GM19372 (cell line): ENCODE measurements around the gene EIF4G2.

Experiments used
- ATAC-seq: cut with Tn5 transposase; IDR thresholded peaks from one replicate; pipeline ENCODE4 v1.9.1; 2021; ENCODE audit warnings: mild to moderate bottlenecking, low read depth, moderate library complexity; ENCODE audit not compliant: unreplicated experiment

The EIF4G2 gene

GRCh38 chr11:10809373-10810160 is 841 bp upstream of the EIF4G2 start:
- ATAC-seq, result peak; percentile 15

- peak; percentile 6 for ATAC-seq
These were observed 532 bp downstream of the EIF4G2 start for GRCh38 chr11:10808235-10808552.

DNA sequence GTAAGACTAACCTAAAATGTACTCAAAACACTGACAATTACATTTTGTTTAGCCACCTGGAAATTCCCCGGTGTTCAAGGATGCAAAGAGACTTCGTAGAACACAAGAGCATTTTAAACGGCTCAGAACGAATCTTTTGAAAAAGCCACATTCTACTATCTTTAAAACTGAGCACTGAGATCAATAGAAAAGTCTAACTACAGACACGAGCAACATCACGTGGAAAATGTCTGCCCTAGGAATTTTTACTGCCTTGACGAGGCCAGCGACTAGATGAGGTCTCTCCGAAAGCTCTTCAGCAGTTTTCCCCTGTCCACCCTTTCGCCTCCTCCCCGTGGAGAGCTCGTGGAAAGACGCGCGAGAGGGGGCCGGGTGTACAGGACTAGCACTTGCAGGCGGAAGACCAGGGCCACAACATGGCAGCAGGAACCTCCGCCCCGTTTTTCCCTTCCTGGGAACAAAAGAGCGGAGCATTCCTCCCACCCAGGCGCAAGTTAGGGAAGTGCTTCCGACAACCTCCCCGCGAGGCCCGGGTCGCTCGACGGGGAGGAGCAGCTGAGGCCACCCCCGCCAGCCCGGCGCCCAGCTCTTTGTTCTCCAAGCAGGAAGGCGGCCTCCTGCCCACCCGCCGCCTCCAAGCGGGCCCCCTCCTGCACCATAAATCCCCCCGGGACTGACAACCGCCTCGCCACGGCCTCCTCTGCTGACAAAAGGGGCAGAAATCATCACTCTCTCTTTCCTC is 1.1 kb downstream of the EIF4G2 start:
- no peak for ATAC-seq

DNA sequence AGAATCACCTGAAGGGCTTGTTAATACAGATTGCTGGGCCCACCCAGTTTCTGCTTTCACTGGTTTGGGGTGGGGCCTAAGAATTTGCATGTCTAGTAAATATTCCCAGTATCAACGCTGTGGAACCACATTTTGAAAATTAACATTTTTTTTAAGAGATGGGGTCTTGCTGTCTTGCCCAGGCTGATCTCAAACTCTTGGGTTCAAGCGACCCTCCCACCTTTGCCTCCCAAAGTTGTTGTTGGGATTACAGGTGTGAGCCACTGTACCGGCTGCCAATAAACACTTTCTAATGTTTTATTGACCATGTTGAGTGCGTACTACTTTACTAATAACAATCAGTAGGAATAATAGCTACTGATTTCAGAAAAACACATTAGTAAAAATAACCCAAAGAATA is 2.5 kb downstream of the EIF4G2 start:
- ATAC-seq, result no peak

DNA sequence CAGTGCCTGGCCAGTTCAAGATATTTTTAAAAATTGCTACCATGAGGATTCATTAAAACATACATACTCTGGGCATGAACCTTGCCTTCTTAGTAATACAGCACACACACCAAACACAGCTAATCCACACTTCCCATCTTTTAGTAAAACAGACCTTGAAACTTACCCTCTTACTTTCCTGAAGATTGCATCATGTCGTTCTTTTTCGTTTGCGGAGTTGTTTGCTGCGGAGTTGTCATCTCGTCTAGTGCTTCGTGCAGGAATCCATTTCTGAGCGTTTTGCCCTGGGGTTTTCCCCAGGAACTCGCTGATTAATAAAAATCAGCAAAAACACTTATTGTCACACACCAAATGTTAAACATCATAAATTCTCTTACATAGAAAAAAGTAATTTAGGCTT is 3.0 kb downstream of the EIF4G2 start:
- no peak for ATAC-seq

- no peak for ATAC-seq
These were observed 5.0 kb downstream of the EIF4G2 start for GRCh38 chr11:10803676-10804075.

DNA sequence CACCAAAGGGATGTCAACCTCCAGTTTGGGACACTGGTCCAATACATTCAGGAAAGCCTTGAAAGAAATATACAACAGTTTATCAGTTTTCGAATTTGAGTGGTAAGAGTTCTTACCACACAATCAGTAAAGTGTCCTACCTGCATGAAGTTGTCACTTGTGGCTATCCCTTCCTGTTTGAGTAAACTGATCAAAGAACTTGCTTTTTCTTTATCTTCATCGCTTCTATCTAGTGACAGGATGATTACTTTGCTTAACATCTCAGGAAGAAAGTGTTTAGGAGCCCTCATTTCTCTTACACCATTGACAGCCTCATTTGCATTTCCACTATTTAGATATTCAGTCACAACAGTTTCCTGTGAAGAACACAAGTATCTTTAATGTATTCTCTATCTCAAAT is 8.4 kb downstream of the EIF4G2 start:
- no peak for ATAC-seq

DNA sequence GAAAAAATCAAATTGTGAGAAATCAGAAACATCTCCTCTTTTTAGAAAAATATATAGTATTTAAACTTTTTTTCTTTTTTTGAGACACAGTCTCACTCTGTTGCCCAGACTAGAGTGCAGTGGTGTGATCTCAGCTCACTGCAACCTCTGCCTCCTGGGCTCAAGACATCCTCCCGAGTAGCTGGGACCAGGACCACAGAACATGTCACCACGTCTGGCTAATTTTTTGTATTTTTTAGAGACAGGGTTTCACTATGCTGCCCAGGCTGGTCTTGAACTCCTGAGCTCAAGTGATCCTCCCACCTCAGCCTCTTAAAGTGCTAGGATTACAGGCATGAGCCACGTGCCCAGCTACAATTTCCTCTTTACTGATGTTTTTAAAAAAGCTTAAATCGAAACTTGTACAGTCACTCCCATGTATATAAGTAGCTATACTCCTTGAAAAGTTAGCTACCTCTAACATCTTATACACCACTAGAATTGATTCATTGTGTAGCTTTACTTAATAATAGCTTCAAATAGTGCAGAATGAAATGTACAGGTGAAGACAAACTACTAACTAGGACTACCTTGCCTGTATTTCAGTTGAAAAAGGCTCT is 10.3 kb downstream of the EIF4G2 start:
- no peak for ATAC-seq

DNA sequence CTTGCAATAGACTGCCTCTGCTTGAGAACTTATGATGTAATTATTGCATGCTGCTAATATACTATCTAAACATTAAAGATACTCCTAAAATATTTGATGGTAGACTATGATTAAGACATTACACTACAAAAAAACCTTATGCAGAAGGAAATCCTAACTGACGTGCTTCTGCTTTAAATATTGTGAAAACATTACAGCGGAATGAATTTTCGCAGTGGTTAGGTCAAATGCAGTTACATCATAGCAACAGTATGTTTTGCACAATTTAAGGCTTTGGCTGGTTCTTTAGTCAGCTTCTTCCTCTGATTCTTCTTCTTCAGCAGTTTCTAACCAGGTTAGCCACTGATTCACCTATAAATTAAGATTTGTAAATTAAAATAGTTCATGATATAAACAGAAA is 11.2 kb downstream of the EIF4G2 start:
- no peak for ATAC-seq

DNA sequence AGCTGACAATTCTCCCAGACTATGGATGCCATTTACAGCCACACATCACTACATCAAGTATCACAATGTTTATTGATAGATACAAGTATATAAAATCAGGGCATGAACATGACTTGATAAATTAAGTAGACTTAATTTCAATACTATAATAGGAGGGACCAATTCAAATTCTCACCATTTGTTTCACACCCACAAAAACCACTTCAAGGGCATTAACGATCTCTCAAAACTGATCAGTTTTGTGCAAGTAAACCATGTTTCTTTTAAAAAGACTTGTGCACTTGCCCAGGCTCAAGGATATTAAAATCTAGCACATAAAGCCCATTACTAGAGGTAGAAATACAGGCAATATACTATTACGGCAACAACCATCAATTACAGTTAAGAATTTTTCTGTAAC is 11.7 kb downstream of the EIF4G2 start:
- no peak for ATAC-seq

DNA sequence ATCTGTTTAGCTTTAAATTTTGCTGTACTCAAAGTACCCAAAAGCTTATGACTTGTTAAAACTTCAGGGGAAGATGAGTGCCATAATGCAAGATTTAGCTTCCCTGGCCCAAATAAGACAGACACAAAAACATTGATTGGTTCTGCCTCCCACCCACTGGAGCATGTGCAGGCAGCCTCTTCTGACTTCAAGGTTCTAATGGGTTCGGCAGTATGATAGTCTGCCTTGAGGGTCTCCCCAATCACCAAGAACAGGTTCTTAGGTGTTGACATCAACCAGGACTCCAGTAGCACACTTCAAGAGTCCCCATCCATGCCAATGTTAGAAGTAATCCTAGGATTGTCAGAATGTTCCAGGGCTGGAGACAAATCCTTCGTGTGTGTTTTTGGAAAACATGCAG is 12.5 kb downstream of the EIF4G2 start:
- no peak for ATAC-seq

DNA sequence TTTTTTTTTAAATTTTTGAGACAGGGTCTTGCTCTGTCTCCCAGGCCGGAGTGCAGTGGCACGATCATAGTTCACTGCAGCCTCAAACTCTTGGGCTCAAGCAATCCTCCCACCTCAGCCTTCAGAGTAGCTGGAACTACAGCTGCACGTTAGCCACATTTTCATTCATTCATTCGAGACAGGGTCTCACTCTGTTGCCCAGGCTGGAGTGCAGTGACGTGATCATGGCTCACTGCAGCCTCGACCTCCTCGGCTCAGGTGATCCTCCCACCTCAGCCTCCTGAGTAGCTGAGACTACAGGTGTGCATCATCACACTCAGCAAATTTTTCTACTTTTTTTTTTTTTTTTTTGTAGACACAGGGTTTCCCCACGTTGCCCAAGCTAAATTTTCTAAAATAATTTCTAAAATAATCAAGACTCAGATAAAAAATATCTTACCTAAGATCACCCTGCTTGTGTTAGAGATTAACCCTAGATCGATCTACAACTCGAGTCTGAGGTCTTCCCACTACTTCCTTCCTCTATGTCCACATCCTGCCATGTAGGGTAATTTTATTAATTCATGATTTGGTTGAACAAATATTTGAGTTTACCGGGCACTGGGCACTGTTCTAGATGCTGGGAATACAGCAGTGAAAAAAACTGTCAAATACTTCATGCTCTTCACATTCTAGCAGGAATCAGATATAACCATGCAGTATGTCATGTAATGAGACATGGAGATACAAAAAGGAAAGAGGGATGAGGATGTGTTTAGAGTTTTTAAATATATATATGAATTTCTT is 15.1 kb downstream of the EIF4G2 start:
- no peak for ATAC-seq

DNA sequence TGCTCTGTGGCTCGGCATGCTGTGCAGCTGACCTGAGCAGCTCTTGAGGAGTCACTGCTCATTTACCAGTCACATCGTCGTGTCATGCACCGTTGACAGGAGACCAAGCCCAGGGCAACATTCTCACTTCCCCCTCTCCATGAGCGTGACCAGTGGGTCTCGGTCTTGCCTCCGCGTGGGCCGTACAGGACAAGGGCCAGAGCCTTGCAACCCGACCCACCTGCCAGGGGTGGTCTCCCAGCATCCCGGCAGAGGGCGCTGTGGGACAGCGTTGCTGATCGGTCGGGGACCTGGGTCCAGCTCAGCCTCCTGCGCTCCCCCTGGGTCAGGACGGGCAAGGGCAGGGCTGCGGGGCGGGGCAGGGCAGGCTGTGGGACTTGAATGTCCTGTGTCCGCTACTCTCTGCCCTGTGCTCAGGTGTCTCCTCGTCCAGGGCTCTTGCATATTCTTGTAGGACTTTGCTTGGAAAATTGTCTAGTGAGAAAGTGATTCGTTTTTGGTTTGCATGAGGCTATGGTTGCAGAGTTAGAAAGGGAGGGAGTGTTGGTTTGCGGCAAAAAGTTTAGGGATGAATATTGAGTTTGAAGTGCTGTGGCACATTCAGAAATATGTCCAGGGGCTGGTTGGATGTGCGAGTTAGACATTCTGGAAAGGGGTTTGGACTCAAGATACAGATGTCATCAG is 16.2 kb downstream of the EIF4G2 start:
- peak; percentile 92 for ATAC-seq

GRCh38 chr11:10786451-10786850 is 22.3 kb downstream of the EIF4G2 start:
- no peak for ATAC-seq

GRCh38 chr11:10785146-10785474 is 23.6 kb downstream of the EIF4G2 start:
- ATAC-seq, result no peak

- ATAC-seq, result no peak
These were observed 24.2 kb downstream of the EIF4G2 start for GRCh38 chr11:10784232-10785145.

DNA sequence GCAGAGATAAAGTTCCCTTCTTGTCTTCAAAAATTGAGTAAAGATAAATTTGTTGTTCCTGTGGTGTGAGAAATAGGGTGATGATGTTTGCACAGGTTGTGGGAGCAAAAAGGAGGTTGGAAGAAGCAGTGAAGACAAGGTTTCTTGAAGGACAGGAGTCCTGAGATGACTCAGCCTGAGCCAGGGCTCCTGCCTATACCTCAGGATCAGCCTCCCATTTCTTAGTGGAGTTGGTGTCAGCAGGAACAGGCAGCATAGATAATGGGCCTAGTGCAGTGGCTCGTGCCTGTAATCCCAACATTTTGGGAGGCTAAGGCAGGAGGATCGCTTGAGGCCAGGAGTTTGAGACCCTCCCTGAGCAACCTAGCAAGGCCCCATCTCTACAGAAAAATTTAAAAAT is 28.7 kb downstream of the EIF4G2 start:
- ATAC-seq, result no peak

DNA sequence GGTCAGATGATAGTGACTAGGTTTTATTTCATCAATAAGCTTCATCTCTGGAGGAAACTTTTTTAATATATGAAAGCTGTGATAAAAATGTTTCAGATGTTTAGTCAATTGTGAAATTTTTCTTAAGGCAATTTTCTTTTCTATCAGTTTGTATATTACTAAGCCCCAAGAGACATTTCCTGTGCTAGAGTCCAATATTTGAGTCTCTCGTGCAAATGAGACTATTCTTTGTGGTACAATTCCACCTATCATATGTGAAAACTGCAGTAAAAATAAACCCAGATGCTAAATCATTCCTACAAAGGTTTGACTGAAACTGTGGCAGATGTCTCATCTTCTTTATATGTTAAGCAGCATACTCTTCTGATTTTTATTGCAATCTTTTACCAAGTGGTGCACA is 29.6 kb downstream of the EIF4G2 start:
- ATAC-seq, result no peak

DNA sequence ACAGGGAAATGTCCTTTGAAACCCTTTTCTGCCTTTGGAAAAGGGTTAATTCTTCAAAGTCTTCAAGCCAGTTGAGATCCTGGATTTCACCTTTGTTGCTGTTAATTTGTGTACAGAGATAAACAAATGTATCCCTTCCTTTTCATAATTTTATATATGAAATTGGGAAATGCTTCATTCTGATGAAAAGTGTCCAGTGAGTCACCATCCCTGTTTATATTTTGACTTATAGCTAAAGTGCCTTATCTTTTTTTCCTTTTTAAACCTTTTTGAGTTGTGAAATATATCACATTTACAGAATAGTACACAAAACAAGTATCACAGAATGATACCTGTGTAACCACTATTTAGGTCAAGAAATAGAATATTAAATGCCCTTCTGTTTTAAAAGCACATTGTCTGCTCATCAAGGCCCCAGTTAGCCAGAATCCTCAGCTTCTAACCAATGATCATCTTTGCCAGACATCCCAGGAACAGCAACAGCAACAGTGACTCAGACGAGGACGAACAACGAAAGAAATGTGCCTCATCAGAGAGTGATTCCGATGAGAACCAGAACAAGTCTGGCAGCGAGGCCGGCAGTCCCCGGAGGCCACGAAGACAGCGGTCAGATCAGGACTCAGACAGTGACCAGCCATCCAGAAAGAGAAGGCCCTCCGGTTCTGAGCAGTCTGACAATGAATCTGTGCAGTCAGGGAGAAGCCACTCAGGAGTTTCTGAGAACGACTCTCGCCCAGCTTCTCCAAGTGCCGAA is 30.3 kb downstream of the EIF4G2 start:
- no peak for ATAC-seq
